Tibial nerve (tissue), 3 donors: ENCODE measurements around the gene TRNP1.

Source experiments
- CTCF ChIP-seq, 5 experiments: fragments of 200-600 bp in 3 of 5; fragments of 450-650 bp in 2 of 5; sonication (generic) in 3 of 5; IDR thresholded peaks; one replicate each; pipeline ENCODE4 v1.5.1; 2016 to 2019; ENCODE audit warnings: antibody characterized with exemption in 5 of 5, mild to moderate bottlenecking in 3 of 5, moderate library complexity in 2 of 5
- POLR2A ChIP-seq, 2 donors: fragments of 450-650 bp; IDR thresholded peaks; one replicate each; pipeline ENCODE4 v1.6.1; 2017; ENCODE audit warnings: antibody characterized with exemption in 2 of 2, mild to moderate bottlenecking in 2 of 2, moderate library complexity in 2 of 2

DNA sequence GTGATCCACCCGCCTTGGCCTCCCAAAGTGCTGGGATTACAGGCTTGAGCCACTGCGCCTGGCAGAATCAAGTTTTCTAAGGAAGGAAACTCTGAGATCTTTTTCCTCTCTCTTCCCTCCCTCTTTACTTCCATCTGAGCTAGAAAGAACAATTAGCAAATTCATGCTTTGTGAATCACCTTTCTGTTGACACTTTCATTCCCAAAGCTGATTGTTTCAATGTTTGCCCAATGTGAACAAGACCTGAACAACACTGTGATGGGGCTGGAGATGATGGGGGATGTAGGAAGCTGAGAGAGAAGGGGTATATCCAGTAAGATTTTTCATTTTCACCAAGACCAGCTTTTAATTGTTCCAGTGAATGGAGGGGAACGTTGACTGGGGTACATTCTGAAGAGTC lies 24.8 kb downstream of the TRNP1 start:
- no peak for TF ChIP-seq CTCF (IDR thresholded peaks at IDR 0.05)
- no peak for TF ChIP-seq POLR2A (IDR thresholded peaks at IDR 0.05)
